GM21515 (cell line): Measurements from ENCODE around the gene SPG21.
"Not testable (repeated sequence)": the region's sequence is repeated elsewhere in the genome, so short reads cannot be mapped to it uniquely, and the experiment has no call there.

Experiments
- ATAC-seq: cut with Tn5 transposase; IDR thresholded peaks from one replicate; pipeline ENCODE4 v1.9.1; 2021; ENCODE audit not compliant: unreplicated experiment

The SPG21 gene

GRCh38 chr15:64989416-64990167 is at the start of gene SPG21:
Gene SPG21, minus strand, starts transcription at chr15:64989914. Its CDS starts 6,345 bp downstream, at chr15:64983569.
- peak; percentile 95 for ATAC-seq

GRCh38 chr15:65038836-65039235 is 49.1 kb upstream of the SPG21 start:
- no peak for ATAC-seq

DNA sequence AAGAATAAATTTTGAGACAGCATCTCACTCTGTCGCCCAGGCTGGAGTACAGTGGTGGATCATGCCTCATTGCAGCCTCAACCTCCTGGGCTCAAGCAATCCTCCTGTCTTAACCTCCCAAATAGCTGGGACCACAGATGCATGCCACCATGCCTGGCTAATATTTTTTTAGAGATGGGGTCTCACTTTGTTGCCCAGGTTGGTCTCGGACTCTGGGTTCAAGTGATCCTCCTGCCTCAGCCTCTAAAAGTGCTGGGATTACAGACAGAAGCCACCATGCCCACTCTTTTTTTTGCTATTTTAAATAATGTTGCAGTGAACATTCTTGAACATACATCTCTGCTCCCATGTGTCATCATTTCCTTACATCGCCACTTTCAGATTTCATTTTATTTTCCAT is 48.7 kb upstream of the SPG21 start:
- ATAC-seq, result no peak

DNA sequence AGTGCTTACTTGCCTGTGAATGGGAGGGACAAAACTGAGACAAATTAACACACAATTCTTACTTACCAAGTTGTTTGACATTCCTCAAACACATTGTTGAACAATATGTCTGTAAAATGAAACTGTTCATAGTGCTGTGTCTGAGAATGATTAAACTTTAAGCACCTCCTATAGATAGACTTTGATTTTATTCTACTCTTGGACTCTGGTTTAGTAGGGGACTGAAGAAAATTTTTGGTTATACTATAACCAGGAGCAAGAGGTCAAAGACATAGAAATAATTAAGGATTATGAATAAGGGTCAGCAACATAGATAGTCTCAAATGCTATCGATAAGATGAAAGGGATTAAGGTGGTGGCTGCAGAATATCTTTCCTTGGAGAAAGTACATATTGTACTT is 47.6 kb upstream of the SPG21 start:
- ATAC-seq, result no peak

DNA sequence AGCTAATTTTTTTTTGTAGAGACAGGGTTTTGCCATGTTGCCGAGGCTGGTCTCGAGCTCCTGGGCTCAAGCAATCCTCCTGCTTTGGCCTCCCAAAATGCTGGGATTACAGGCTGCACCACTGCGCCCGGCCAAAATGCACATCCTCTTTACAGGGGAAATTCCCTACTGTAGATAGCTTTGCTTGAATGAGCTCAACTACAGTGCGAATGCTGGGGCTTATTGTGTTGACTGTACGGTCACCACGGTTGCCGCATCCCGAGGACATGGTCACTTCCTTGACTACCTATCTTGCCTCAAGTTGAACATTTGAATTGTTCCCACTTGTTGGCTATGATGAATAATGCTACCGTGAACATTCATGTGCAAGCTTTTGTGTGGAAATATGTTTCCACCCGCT is 45.0 kb upstream of the SPG21 start:
- ATAC-seq, result no peak

GRCh38 chr15:65033659-65034269 is 44.0 kb upstream of the SPG21 start:
- no peak for ATAC-seq

DNA sequence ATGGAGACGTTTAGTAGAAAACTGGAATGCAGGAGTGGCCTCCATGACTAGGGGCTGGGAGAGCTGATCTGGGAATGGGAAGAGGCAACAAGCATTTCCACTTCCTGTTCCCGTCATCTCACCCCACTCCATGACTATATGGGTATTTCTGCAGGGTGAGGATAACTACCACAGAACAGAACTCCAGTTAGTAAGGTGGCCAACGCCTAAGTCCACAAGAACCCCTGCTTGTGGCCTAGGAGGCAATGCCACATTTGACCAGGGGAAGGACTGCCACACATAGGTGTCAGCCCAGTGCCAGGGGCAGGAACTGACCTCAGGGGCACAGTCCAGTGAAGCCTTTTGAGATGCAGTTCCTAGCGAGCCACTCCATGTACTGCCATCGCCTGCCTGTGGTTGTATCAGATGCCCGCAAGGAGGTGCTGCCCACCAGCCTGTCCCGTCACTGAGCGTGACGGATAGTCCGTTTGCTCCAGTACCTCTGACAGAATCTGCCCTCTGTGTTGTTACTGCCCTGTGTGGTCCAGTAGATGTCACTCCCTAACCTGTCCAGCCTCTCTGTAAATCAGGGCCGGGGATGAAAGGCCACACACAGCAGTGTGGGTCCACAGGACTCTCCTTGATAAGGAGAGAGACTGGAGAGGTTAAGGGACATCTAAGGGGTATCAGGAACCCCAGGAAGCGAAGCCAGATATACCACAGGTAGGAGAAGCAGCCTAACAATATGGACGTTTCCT is 43.3 kb upstream of the SPG21 start:
- ATAC-seq, result no peak

DNA sequence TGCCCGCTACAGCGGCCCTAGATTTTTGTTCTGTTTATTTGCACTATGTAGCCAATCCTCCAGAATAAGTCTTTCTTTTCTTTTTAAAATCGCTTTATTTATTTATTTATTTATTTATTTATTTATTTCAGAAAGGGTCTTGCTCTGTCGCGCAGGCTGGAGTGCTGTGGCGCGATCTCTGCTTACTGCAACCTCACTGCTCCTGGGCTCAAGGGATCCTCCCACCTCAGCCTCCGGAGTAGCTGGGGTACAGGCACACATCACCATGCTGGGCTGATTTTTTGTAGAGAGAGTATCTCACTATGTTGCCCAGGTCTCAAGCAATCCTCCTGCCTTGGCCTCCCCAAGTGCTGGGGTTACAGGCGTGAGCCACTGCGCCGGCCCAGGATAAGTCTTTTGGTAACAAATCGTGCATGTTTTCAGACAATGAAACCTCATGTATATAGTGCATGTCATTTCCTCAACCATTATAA is 40.1 kb upstream of the SPG21 start:
- ATAC-seq, result no peak

DNA sequence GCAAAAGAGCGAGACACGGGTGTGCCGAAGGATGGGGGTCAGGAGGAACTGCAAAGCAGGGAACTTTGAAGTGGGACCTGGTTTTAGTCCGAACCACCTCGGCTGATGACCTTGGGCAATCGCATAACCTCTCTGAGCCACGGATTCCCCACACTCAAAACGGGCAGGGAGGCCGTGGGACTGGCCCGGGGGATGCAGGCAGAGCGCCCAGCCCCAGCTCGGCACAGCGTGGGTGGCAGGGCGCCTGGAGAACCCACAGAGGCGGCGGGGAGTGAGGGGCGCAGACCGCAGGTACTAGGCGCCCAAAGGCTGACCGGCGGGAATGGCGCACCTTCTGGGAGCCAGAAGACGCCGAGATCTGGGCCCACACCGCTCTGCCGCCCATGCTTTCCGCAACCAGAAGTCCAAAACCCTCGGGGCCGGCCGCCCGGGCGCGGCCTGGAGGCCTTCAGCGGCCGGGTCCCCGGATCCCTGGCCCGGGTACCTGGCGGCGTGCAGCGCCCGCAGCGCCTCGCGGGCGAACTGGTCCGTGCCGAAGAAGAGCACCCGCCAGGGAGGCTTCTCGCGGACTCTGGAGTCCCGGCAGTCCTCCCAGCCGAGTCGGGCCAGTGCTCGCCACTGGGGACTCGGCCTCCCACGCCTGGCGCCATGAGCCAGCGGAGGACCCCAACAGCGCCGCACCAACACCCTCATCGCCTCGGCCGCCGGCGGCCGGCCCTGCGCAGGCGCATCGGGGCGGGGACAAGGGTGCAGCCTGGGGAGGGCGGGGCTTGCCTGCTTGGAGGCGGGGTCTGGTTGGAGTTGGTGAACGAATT is 39.4 kb upstream of the SPG21 start, which contains the start of gene MTFMT:
MTFMT (minus strand) TSS at position 719 of the 815 bp plus-strand sequence; CDS start at position 693, 26 bp downstream.
- peak; percentile 80 for ATAC-seq

GRCh38 chr15:65028338-65028737 is 38.6 kb upstream of the SPG21 start:
- no peak for ATAC-seq

DNA sequence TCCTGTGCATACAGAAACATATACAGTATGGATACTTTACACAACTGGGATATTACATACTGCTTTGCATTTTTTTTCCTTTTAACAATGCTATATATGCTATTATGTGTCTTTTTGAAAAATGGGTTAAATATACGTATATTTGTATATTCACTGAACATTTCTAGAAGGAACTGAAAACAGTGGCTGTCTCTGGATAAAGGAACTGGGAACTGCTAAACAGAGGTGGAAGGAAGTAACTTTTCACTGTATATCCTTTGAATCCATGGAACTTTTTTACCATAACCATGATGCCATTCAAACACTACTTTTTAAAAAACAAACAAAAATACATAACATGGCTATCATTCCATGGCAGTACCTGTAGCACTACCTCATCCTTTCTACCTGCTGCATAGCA is 37.9 kb upstream of the SPG21 start:
- no peak for ATAC-seq

DNA sequence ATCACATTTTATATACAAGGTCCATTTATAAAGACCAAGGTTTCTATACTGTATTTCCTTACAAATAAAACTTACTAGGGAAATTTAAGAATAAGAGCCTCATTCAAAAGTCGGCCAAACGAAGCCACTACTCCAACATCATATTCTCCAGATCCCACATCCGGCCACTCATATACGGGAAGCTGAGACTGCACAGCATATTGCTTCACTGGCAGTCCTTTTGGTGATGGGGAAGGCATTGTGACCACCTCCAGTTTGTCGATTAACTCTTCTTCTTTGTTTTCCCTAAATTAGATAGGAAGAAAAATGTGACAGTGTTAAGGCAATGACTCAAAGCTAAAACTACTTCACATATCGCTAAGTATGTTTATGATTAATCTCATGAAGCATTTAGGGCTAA is 37.0 kb upstream of the SPG21 start:
- no peak for ATAC-seq

DNA sequence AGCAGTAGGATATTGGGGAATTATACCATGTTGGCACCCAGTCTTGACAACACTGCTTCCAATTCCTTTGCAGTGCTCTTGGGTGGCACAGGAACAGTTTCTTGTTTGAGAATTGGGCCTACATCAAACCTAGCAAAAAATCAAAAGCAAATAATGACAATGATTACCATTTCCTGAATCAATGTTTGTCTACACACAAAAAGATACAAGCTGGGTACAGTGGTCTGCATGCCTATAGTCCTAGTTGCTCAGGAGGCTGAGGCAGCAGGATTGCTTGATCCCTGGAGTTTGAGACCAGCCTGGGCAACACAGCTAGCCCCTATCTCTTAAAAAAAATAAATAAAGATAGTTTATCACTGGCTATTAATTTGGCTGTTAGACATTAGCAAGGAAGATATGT is 31.8 kb upstream of the SPG21 start:
- ATAC-seq, result no peak

DNA sequence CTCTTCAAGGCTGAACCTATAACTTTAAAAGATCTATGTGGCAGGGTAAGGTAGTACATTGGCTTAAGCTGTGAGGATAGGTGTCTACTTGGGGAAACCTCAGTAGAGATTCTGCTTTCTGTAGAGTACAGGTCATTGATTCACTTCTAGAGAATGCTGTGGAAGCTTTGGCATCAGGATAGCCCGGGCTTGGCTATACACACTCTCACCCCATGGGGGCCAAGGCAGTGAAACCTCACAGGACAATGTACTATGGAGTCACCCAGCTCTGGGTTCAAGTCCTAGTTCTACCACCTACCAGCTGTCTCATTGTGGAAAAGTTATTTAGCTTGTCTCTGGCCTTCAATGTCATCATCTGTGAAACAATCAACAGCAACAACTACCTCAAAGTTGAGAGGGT is 30.7 kb upstream of the SPG21 start:
- ATAC-seq, result no peak

GRCh38 chr15:65011198-65011597 is 21.5 kb upstream of the SPG21 start:
- not testable (repeated sequence) for ATAC-seq

DNA sequence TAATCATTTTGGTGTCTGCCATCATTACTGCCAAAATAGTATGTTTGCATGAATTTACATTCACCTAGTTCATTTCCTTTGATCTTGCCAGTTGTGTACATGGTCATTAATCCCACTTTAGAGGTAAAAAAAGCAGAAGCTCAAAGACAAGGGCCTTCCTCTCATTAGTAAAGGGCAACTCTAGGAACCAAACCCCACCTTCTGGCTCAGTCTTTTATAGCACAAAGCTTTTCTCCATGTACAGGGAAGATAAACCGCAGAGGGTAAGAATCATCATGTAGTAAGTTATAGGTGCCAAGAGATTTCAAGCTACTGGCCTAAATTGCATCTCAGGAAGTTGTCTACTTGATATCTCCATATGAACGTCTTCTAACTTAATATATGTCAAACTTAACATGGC is 19.3 kb upstream of the SPG21 start:
- no peak for ATAC-seq

DNA sequence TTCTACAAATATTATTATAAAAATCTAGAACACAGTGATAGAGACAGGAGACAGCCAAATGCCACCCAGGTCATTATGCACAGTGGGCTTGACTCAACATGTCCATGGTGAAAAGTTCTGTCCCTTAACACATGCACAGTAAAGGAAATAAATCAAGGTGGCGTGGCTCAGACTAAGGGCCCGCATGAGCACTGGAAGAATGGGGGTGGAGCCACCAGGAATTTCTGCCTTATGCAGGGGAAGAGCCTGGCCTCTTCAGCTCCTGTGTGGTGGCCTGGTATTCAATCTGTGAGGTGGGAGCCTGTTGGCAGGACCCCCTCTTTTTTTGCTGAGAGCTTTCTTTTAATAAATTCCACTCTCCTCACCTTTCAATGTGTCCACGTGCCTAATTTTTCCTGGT is 17.2 kb upstream of the SPG21 start:
- no peak for ATAC-seq

- no peak for ATAC-seq
These were observed 15.3 kb upstream of the SPG21 start for GRCh38 chr15:65004993-65005392.

GRCh38 chr15:64997745-64998375 is 8.1 kb upstream of the SPG21 start:
- no peak for ATAC-seq

GRCh38 chr15:64997066-64997465 is 7.4 kb upstream of the SPG21 start:
- no peak for ATAC-seq

- ATAC-seq, result no peak
These were observed 3.6 kb upstream of the SPG21 start for GRCh38 chr15:64993290-64993689.
